ENCODE measurements around the gene ABAT. TPM values are rescaled to one million over a fixed set of nuclear protein-coding genes. Genes with fewer than 3 reads are reported as not detected.

Gene ABAT
- total RNA-seq, 5 donors from 2014 or later (not counting 1 experiment from before 2014, with no cell fraction given), result 8.3 to 16.1 (median 11.7) TPM

DNA sequence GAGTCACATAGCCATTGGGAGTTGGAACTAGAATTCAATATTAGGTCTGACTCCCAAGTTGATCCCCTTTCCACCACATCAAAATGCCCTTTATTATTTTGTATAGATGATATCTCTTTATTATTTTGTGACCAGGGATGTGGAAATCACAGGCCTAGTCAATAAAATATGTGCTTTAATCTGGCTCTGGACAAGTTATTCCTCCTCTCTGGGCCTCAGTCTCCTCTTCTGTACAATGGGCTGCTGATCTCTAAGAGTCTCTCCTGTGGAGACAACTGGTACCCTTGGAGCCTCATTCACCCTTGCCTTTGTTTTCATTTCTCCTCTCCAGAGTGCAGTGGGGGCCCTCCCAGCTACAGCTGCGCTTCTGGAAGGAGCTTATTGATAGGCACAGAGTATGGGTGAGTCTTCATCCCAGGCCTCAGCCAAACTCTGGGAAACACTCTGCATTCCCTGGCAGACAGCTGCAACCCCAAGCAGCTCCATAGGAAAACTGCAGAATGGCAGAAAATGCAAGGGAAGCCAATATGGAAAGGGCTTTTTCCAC lies 4.3 kb upstream of the ABAT start:
- DNase-seq (no peak), ATAC-seq (replicated peaks in 1 of 4) (no peak)
- CTCF ChIA-PET, result interaction anchor here in 1 of 2 donors (0.5 to 0.6 kb wide), 2 partner anchors 11 to 579 kb away, joined by 4 to 9 read pairs; no protein-coding TSS in a partner anchor
- WGBS (ENCODE audit: insufficient coverage), result no CpG with 5 or more reads among the region's 1 CpG
- no peak overlapping the region for H3K27ac ChIP-seq (ENCODE audit: low read length)
- no peak overlapping the region for H3K27ac Mint-ChIP-seq
- peaks cover 7 to 11% (median 9%) of the 10 kb centered on the region in 3 donors for H3K4me1 Mint-ChIP-seq
- H3K27me3 ChIP-seq (replicated peaks in 1 of 2; ENCODE audit: control insufficient read depth in 2 of 2, extremely low read depth in 1 of 2, insufficient read depth in 2 of 2, low read length in 1 of 2), result no peaks in the 10 kb centered on the region
- no peaks in the 10 kb centered on the region for H3K9me3 ChIP-seq
- peaks cover 6 to 11% of the 10 kb centered on the region in 2 experiments for H3K4me1 ChIP-seq (ENCODE audit: control insufficient read depth in 1 of 2, extremely low read depth in 1 of 2, insufficient read depth in 2 of 2, low read length in 2 of 2)
- no peak overlapping the region for H3K4me3 Mint-ChIP-seq
- POLR2A ChIA-PET, result no interaction called here
- H3K9me3 Mint-ChIP-seq, result no peaks in the 10 kb centered on the region
- no peaks in the 10 kb centered on the region for H3K27me3 Mint-ChIP-seq
- peaks cover 6 to 8% of the 10 kb centered on the region in 2 donors for H3K36me3 ChIP-seq (ENCODE audit: control insufficient read depth in 2 of 2, extremely low read depth in 1 of 2, insufficient read depth in 1 of 2, low read length in 1 of 2)
- H3K36me3 Mint-ChIP-seq, result peaks cover 22% of the 10 kb centered on the region
- no peak overlapping the region for H3K4me3 ChIP-seq (ENCODE audit: control insufficient read depth in 1 of 2, extremely low read depth in 1 of 2, low read length in 1 of 2)

GRCh38 chr16:8673611-8674412 lies 605 bp upstream of the ABAT start:
- DNase-seq, result peak in 1 of 35 experiments; percentile 3
- peaks cover 9% of the 10 kb centered on the region for H3K36me3 Mint-ChIP-seq
- ChIA-PET POLR2A (interaction anchor here in 1 of 2 donors (0.6 kb wide), 1 partner anchor 10 kb away, joined by 3 read pairs; no protein-coding TSS in a partner anchor), CTCF (no interaction called here)
- no peaks in the 10 kb centered on the region for H3K27me3 Mint-ChIP-seq
- Histone ChIP-seq H3K9me3 (no peaks in the 10 kb centered on the region), H3K4me3 (ENCODE audit: control insufficient read depth in 1 of 2, extremely low read depth in 1 of 2, low read length in 1 of 2) (peak overlapping the region; percentile 60 to 88), H3K27me3 (replicated peaks in 1 of 2; ENCODE audit: control insufficient read depth in 2 of 2, extremely low read depth in 1 of 2, insufficient read depth in 2 of 2, low read length in 1 of 2) (peaks cover 0 to 3% of the 10 kb centered on the region in 2 experiments), H3K36me3 (ENCODE audit: control insufficient read depth in 2 of 2, extremely low read depth in 1 of 2, insufficient read depth in 1 of 2, low read length in 1 of 2) (no peaks in the 10 kb centered on the region), H3K4me1 (ENCODE audit: control insufficient read depth in 1 of 2, extremely low read depth in 1 of 2, insufficient read depth in 2 of 2, low read length in 2 of 2) (peaks cover 12 to 24% of the 10 kb centered on the region in 2 experiments), H3K27ac (ENCODE audit: low read length) (no peak overlapping the region)
- no peaks in the 10 kb centered on the region for H3K9me3 Mint-ChIP-seq
- peak in 3 of 4 experiments; percentile 44 to 51 (median 46) for ATAC-seq (replicated peaks in 1 of 4)
- H3K4me1 Mint-ChIP-seq, result peaks cover 19 to 23% (median 20%) of the 10 kb centered on the region in 3 donors
- peak overlapping the region; percentile 66 to 79 for H3K27ac Mint-ChIP-seq
- H3K4me3 Mint-ChIP-seq, result peak overlapping the region; percentile 78 to 85 (median 83)
- 21% methylated on average over 18 of the region's 24 CpGs for WGBS (ENCODE audit: insufficient coverage)

- no peaks in the 10 kb centered on the region for H3K9me3 ChIP-seq
- H3K4me1 Mint-ChIP-seq, result peaks cover 19 to 24% (median 20%) of the 10 kb centered on the region in 3 donors
- H3K27ac Mint-ChIP-seq, result peak overlapping the region; percentile 76 to 87
- no peak overlapping the region for H3K27ac ChIP-seq (ENCODE audit: low read length)
- peak overlapping the region; percentile 83 to 92 (median 85) for H3K4me3 Mint-ChIP-seq
- DNase-seq (peak in 32 of 35 experiments; percentile 4 to 72 (median 22)), ATAC-seq (replicated peaks in 1 of 4) (peak; percentile 24 to 37 (median 27))
- peaks cover 12 to 24% of the 10 kb centered on the region in 2 experiments for H3K4me1 ChIP-seq (ENCODE audit: control insufficient read depth in 1 of 2, extremely low read depth in 1 of 2, insufficient read depth in 2 of 2, low read length in 2 of 2)
- no peaks in the 10 kb centered on the region for H3K27me3 Mint-ChIP-seq
- peaks cover 0 to 3% of the 10 kb centered on the region in 2 experiments for H3K27me3 ChIP-seq (replicated peaks in 1 of 2; ENCODE audit: control insufficient read depth in 2 of 2, extremely low read depth in 1 of 2, insufficient read depth in 2 of 2, low read length in 1 of 2)
- peaks cover 18% of the 10 kb centered on the region for H3K36me3 Mint-ChIP-seq
- H3K36me3 ChIP-seq (ENCODE audit: control insufficient read depth in 2 of 2, extremely low read depth in 1 of 2, insufficient read depth in 1 of 2, low read length in 1 of 2), result no peaks in the 10 kb centered on the region
- ChIA-PET POLR2A (interaction anchor here (0.5 to 0.6 kb wide), 3 partner anchors 50 to 272 kb away, joined by 3 to 5 read pairs (median 3); no protein-coding TSS in a partner anchor), CTCF (interaction anchor here in 1 of 2 donors (0.6 kb wide), 1 partner anchor 38 kb away, joined by 3 read pairs; no protein-coding TSS in a partner anchor)
- peaks cover 6 to 8% (median 7%) of the 10 kb centered on the region in 3 donors for H3K9me3 Mint-ChIP-seq
- WGBS (ENCODE audit: insufficient coverage), result 87% methylated on average over 10 of the region's 13 CpGs
- H3K4me3 ChIP-seq (ENCODE audit: control insufficient read depth in 1 of 2, extremely low read depth in 1 of 2, low read length in 1 of 2), result peak overlapping the region; percentile 88 to 89
These were observed 1.1 kb downstream of the ABAT start for GRCh38 chr16:8675183-8676159.

GRCh38 chr16:8676160-8676547 lies 1.7 kb downstream of the ABAT start:
- CTCF ChIA-PET, result no interaction called here
- 90% methylated on average over 4 of the region's 5 CpGs for WGBS (ENCODE audit: insufficient coverage)
- POLR2A ChIA-PET, result interaction anchor here in 1 of 2 donors (0.5 kb wide), 1 partner anchor 123 kb away, joined by 3 read pairs; no protein-coding TSS in a partner anchor
- no peak overlapping the region for H3K27ac ChIP-seq (ENCODE audit: low read length)
- Mint-ChIP-seq H3K4me1 (peaks cover 19 to 26% (median 20%) of the 10 kb centered on the region in 3 donors), H3K27me3 (no peaks in the 10 kb centered on the region), H3K27ac (no peak overlapping the region), H3K36me3 (peaks cover 18% of the 10 kb centered on the region), H3K9me3 (peaks cover 6 to 8% (median 7%) of the 10 kb centered on the region in 3 donors), H3K4me3 (peak overlapping the region; percentile 83 to 92 (median 85))
- peaks cover 12 to 24% of the 10 kb centered on the region in 2 experiments for H3K4me1 ChIP-seq (ENCODE audit: control insufficient read depth in 1 of 2, extremely low read depth in 1 of 2, insufficient read depth in 2 of 2, low read length in 2 of 2)
- H3K27me3 ChIP-seq (replicated peaks in 1 of 2; ENCODE audit: control insufficient read depth in 2 of 2, extremely low read depth in 1 of 2, insufficient read depth in 2 of 2, low read length in 1 of 2), result peaks cover 0 to 3% of the 10 kb centered on the region in 2 experiments
- H3K4me3 ChIP-seq (ENCODE audit: control insufficient read depth in 1 of 2, extremely low read depth in 1 of 2, low read length in 1 of 2), result no peak overlapping the region
- H3K36me3 ChIP-seq (ENCODE audit: control insufficient read depth in 2 of 2, extremely low read depth in 1 of 2, insufficient read depth in 1 of 2, low read length in 1 of 2), result no peaks in the 10 kb centered on the region
- no peak for ATAC-seq (replicated peaks in 1 of 4)
- H3K9me3 ChIP-seq, result no peaks in the 10 kb centered on the region
- no peak for DNase-seq

DNA sequence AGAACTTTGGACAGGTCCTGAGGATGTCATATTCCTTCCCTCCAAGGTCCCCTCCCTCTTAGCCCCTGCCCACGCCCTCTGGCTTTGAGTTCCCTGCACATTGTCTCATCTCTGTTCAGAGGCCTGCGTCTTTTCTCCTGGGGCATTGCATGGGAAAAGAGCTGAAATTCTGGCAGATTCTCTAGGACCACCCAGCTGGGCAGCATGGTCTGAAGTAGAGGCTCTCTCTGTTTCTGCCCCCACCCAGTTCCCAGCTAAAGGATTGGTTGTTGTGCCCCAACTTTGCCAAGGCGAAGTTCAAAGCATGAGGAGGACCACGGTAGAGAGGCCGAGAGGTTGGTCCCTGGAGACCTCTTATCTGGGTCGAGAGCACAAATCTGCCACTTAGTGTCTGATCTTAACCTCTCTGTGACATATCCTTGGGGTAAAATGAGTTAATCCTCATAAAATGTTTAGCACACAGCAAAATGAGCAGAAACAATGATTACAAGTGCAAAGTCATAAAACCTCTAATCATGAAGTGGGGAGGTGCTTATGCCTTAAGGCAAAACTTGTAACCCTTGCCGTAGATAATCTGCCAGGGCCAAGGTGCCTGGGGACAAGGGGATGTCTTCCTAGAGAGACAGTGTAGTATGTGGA lies 2.4 kb downstream of the ABAT start:
- no peak overlapping the region for H3K27ac ChIP-seq (ENCODE audit: low read length)
- peaks cover 18% of the 10 kb centered on the region for H3K36me3 Mint-ChIP-seq
- H3K4me1 Mint-ChIP-seq, result peaks cover 19 to 26% (median 20%) of the 10 kb centered on the region in 3 donors
- no peaks in the 10 kb centered on the region for H3K9me3 ChIP-seq
- DNase-seq (no peak), ATAC-seq (replicated peaks in 1 of 4) (no peak)
- POLR2A ChIA-PET, result no interaction called here
- no peaks in the 10 kb centered on the region for H3K27me3 Mint-ChIP-seq
- H3K9me3 Mint-ChIP-seq, result peaks cover 6 to 8% (median 7%) of the 10 kb centered on the region in 3 donors
- peaks cover 12 to 24% of the 10 kb centered on the region in 2 experiments for H3K4me1 ChIP-seq (ENCODE audit: control insufficient read depth in 1 of 2, extremely low read depth in 1 of 2, insufficient read depth in 2 of 2, low read length in 2 of 2)
- CTCF ChIA-PET, result no interaction called here
- H3K4me3 Mint-ChIP-seq, result peak overlapping the region in 2 of 3 donors; percentile 6 to 22
- H3K4me3 ChIP-seq (ENCODE audit: control insufficient read depth in 1 of 2, extremely low read depth in 1 of 2, low read length in 1 of 2), result no peak overlapping the region
- peaks cover 0 to 3% of the 10 kb centered on the region in 2 experiments for H3K27me3 ChIP-seq (replicated peaks in 1 of 2; ENCODE audit: control insufficient read depth in 2 of 2, extremely low read depth in 1 of 2, insufficient read depth in 2 of 2, low read length in 1 of 2)
- H3K36me3 ChIP-seq (ENCODE audit: control insufficient read depth in 2 of 2, extremely low read depth in 1 of 2, insufficient read depth in 1 of 2, low read length in 1 of 2), result no peaks in the 10 kb centered on the region
- H3K27ac Mint-ChIP-seq, result no peak overlapping the region
- 94% methylated on average over 7 of the region's 7 CpGs for WGBS (ENCODE audit: insufficient coverage)

Data from T-cell (primary cell).